H1 (cell line): ENCODE results near the gene RNF113B. TPM values are rescaled to one million over a fixed set of nuclear protein-coding genes. Genes with fewer than 3 reads are reported as not detected.

ENCODE experiments used
- CREB1 ChIP-seq: IDR thresholded peaks from 2 replicates; pipeline ENCODE4 v1.6.1; 2012; ENCODE audit warnings: inconsistent platforms
- GABPA ChIP-seq: IDR thresholded peaks from 2 replicates; pipeline ENCODE4 v1.6.1; 2011; ENCODE audit warnings: mild to moderate bottlenecking, low read length, moderate library complexity, borderline replicate concordance; ENCODE audit not compliant: insufficient read depth
- polyA plus RNA-seq, 7 experiments: library from polyadenylated mRNA; depleted of rRNA in 3 of 7; stranded (reverse) in 5 of 7; unstranded in 2 of 7; fragments of >200 nt in 5 of 7; fragments of 200-250 nt in 2 of 7; gene quantifications; 1 replicate in 5 of 7; 2 replicates in 1 of 7; 4 replicates in 1 of 7; pipeline versions ENCODE4 v1.2.1 to v1.2.3, GENCODE V29; 2011 to 2013; ENCODE audit warnings: missing spikeins in 2 of 7, mixed read lengths in 2 of 7
- total RNA-seq: library from RNA; stranded (reverse); fragmentation: NEBNext Ultra II Directional; extraction: Animal tissue kit (Norgen Biotek cat#: 25700); gene quantifications from 2 replicates; pipeline ENCODE4 v1.2.1, GENCODE V29; 2021

The RNF113B gene
- total and polyA plus RNA-seq, 2 of the 8 experiments (the other 6 are each of a cell fraction or from before 2014, with no cell fraction given), result not detected

- TF ChIP-seq CREB1 (no peak), GABPA (no peak)
- TF ChIP-seq, all 59 proteins: peak for 0
Measured at GRCh38 chr13:98201984-98202383, 24.9 kb upstream of the RNF113B start (continued).
